Stimulated activated CD4-positive, alpha-beta T cell treated with anti-CD3 and anti-CD28 coated beads, Interleukin-4, amount 100 ng/mL, for 1 hour (primary cell): ENCODE data around the gene SUGP1.
A peak's percentile ranks its signal among the peaks of the same experiment; 100 is the strongest.
"Not testable (repeated sequence)": the region's sequence is repeated elsewhere in the genome, so short reads cannot be mapped to it uniquely, and the experiment has no call there.

Experiments used
- DNase-seq: peaks from one replicate; pipeline ENCODE4 v3.0.0-alpha.2; 2020

The SUGP1 gene

GRCh38 chr19:19320361-19321140 lies at the start of gene SUGP1, which contains the start of gene MAU2:
TSS of gene SUGP1 (minus strand) at chr19:19320509. CDS start at chr19:19320496, 13 bp downstream.
TSS of gene MAU2 (plus strand) at chr19:19320829. CDS start at chr19:19320860, 31 bp downstream.
- DNase-seq, result peak; percentile 88

- no peak for DNase-seq
Measured at GRCh38 chr19:19368087-19368486, 47.8 kb upstream of the SUGP1 start.

GRCh38 chr19:19366434-19367396 lies 46.4 kb upstream of the SUGP1 start:
- DNase-seq, result peak; percentile 68

- no peak for DNase-seq
Measured at GRCh38 chr19:19362075-19362474, 41.8 kb upstream of the SUGP1 start.

- peak; percentile 72 for DNase-seq
Measured at GRCh38 chr19:19361075-19361594, 40.8 kb upstream of the SUGP1 start.

GRCh38 chr19:19356901-19357566 lies 36.7 kb upstream of the SUGP1 start:
- no peak for DNase-seq

- DNase-seq, result no peak
Measured at GRCh38 chr19:19356500-19356899, 36.2 kb upstream of the SUGP1 start.

- DNase-seq, result no peak
Measured at GRCh38 chr19:19355606-19356139, 35.4 kb upstream of the SUGP1 start.

- no peak for DNase-seq
Measured at GRCh38 chr19:19354932-19355331, 34.6 kb upstream of the SUGP1 start.

- no peak for DNase-seq
Measured at GRCh38 chr19:19354007-19354406, 33.7 kb upstream of the SUGP1 start.

GRCh38 chr19:19352823-19353222 lies 32.5 kb upstream of the SUGP1 start:
- DNase-seq, result no peak

- DNase-seq, result not testable (repeated sequence)
Measured at GRCh38 chr19:19350756-19351155, 30.4 kb upstream of the SUGP1 start.

- no peak for DNase-seq
Measured at GRCh38 chr19:19349365-19349764, 29.1 kb upstream of the SUGP1 start.

GRCh38 chr19:19348266-19348665 lies 28.0 kb upstream of the SUGP1 start:
- DNase-seq, result no peak

GRCh38 chr19:19347401-19348110 lies 27.2 kb upstream of the SUGP1 start:
- DNase-seq, result no peak

GRCh38 chr19:19345970-19346369 lies 25.7 kb upstream of the SUGP1 start:
- DNase-seq, result no peak

- no peak for DNase-seq
Measured at GRCh38 chr19:19345232-19345631, 24.9 kb upstream of the SUGP1 start.

GRCh38 chr19:19343762-19344161 lies 23.5 kb upstream of the SUGP1 start:
- no peak for DNase-seq

- no peak for DNase-seq
Measured at GRCh38 chr19:19343016-19343362, 22.7 kb upstream of the SUGP1 start.

GRCh38 chr19:19342086-19343015 lies 22.0 kb upstream of the SUGP1 start:
- no peak for DNase-seq

GRCh38 chr19:19341026-19341425 lies 20.7 kb upstream of the SUGP1 start:
- no peak for DNase-seq
